ENCODE results near the gene AGXT2.

The AGXT2 gene

GRCh38 chr5:35059251-35059650, 11.5 kb upstream of the AGXT2 start:
- no peak overlapping the region for H3K4me3 ChIP-seq (ENCODE audit: low read depth, low read length)
- DNase-seq (ENCODE audit: low read depth): no peak
- TF ChIP-seq CTCF (IDR thresholded peaks at IDR 0.05; ENCODE audit: control insufficient read depth, extremely low read depth, insufficient read depth): no peak

- DNase-seq (ENCODE audit: low read depth): no peak
- no peak overlapping the region for H3K4me3 ChIP-seq (ENCODE audit: low read depth, low read length)
- TF ChIP-seq CTCF (IDR thresholded peaks at IDR 0.05; ENCODE audit: control insufficient read depth, extremely low read depth, insufficient read depth): no peak
Measured at GRCh38 chr5:35058374-35058788, 10.6 kb upstream of the AGXT2 start.

GRCh38 chr5:35056686-35057085, 8.9 kb upstream of the AGXT2 start:
- H3K4me3 ChIP-seq (ENCODE audit: low read depth, low read length): no peak overlapping the region
- no peak for DNase-seq (ENCODE audit: low read depth)
- no peak for TF ChIP-seq CTCF (IDR thresholded peaks at IDR 0.05; ENCODE audit: control insufficient read depth, extremely low read depth, insufficient read depth)

GRCh38 chr5:35052838-35053237, 5.1 kb upstream of the AGXT2 start:
- no peak for DNase-seq (ENCODE audit: low read depth)
- no peak overlapping the region for H3K4me3 ChIP-seq (ENCODE audit: low read depth, low read length)
- TF ChIP-seq CTCF (IDR thresholded peaks at IDR 0.05; ENCODE audit: control insufficient read depth, extremely low read depth, insufficient read depth): no peak

GRCh38 chr5:35050541-35051126, 2.9 kb upstream of the AGXT2 start:
- no peak for DNase-seq (ENCODE audit: low read depth)
- no peak overlapping the region for H3K4me3 ChIP-seq (ENCODE audit: low read depth, low read length)
- no peak for TF ChIP-seq CTCF (IDR thresholded peaks at IDR 0.05; ENCODE audit: control insufficient read depth, extremely low read depth, insufficient read depth)

- no peak overlapping the region for H3K4me3 ChIP-seq (ENCODE audit: low read depth, low read length)
- TF ChIP-seq CTCF (IDR thresholded peaks at IDR 0.05; ENCODE audit: control insufficient read depth, extremely low read depth, insufficient read depth): no peak
- no peak for DNase-seq (ENCODE audit: low read depth)
Measured at GRCh38 chr5:35048910-35049309, 1.2 kb upstream of the AGXT2 start.

GRCh38 chr5:35046774-35047173, 975 bp downstream of the AGXT2 start:
- TF ChIP-seq CTCF (IDR thresholded peaks at IDR 0.05; ENCODE audit: control insufficient read depth, extremely low read depth, insufficient read depth): no peak
- no peak for DNase-seq (ENCODE audit: low read depth)
- no peak overlapping the region for H3K4me3 ChIP-seq (ENCODE audit: low read depth, low read length)

All from LNCaP clone FGC (cell line).